ENCODE data around the gene RNU6-1.

DNA sequence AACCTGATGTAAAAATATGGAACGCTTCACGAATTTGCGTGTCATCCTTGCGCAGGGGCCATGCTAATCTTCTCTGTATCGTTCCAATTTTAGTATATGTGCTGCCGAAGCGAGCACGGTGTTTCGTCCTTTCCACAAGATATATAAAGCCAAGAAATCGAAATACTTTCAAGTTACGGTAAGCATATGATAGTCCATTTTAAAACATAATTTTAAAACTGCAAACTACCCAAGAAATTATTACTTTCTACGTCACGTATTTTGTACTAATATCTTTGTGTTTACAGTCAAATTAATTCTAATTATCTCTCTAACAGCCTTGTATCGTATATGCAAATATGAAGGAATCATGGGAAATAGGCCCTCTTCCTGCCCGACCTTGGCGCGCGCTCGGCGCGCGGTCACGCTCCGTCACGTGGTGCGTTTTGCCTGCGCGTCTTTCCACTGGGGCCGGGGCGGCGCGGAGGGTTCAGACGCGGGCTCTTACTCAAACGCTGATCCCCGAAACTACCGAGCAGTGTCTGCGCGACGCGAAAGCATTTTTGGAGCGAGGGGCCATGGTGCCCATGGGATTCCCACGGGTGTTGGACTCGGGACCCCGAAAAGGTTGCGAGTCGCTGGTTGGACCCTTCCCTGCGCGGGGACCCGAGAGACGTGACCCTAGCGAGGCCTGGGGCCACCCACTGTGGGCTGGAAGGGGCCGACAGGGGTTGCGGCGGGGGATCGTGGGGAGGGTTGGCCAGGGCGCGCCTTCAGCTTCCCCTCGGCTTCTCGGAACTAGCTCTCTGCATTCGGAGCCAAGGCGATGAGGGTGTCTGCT, at the start of gene RNU6-1:
- TF ChIP-seq POLR2A (IDR thresholded peaks at IDR 0.05), result peak; percentile 85
- no peak for TF ChIP-seq CTCF (IDR thresholded peaks at IDR 0.05)
- TF ChIP-seq POLR2AphosphoS5 (IDR thresholded peaks at IDR 0.05), result peak; percentile 69 to 90 (median 87)

All from breast epithelium (tissue), 3 donors.